ENCODE results near the gene WRAP73.

GRCh38 chr1:3695326-3696217 is 45.7 kb upstream of the WRAP73 start:
- peak; percentile 20 to 83 for TF ChIP-seq CTCF (IDR thresholded peaks at IDR 0.05)
- TF ChIP-seq POLR2A (IDR thresholded peaks at IDR 0.05), result no peak
